GM20000 (cell line): ENCODE measurements around the gene JPT1.

Source experiments
- DNase-seq: peaks from one replicate; pipeline ENCODE4 v3.0.0; 2012; ENCODE audit warnings: low spot score
- TF ChIP-seq, protein P1 (sequence below): IDR thresholded peaks from 2 replicates; pipeline ENCODE4 v1.5.1; 2012; ENCODE audit warnings: mild to moderate bottlenecking, control low read depth; ENCODE audit errors: extremely low read depth, missing control alignments

The JPT1 gene

DNA sequence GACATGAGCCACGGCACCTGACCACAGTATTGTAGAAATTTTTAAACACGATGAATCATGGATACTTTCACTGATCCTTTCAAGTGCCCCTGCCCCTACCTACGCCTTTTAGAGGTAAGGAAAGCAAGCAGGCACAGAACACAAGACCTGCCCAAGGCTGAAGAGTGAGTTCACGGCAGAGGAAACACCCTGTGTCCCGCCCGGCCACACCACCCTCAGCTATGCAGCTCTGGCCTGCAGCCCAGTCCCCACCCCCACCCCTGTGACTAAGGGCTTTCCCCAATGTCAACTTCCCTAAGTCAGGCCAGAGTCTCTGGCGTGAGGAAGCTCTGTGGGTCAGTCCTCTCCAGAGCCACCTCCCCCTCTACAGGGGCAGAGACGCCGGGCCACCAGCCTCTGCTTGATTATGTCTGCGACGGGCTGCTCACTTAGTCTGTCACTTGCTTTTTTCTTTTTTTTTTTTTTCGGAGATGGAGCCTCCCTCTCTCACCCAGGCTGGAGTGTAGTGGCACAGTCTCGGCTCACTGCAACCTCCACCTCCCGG, 58.2 kb downstream of the JPT1 start:
- DNase-seq = peak; percentile 31
- TF ChIP-seq, protein P1, sequence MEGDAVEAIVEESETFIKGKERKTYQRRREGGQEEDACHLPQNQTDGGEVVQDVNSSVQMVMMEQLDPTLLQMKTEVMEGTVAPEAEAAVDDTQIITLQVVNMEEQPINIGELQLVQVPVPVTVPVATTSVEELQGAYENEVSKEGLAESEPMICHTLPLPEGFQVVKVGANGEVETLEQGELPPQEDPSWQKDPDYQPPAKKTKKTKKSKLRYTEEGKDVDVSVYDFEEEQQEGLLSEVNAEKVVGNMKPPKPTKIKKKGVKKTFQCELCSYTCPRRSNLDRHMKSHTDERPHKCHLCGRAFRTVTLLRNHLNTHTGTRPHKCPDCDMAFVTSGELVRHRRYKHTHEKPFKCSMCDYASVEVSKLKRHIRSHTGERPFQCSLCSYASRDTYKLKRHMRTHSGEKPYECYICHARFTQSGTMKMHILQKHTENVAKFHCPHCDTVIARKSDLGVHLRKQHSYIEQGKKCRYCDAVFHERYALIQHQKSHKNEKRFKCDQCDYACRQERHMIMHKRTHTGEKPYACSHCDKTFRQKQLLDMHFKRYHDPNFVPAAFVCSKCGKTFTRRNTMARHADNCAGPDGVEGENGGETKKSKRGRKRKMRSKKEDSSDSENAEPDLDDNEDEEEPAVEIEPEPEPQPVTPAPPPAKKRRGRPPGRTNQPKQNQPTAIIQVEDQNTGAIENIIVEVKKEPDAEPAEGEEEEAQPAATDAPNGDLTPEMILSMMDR = no peak

DNA sequence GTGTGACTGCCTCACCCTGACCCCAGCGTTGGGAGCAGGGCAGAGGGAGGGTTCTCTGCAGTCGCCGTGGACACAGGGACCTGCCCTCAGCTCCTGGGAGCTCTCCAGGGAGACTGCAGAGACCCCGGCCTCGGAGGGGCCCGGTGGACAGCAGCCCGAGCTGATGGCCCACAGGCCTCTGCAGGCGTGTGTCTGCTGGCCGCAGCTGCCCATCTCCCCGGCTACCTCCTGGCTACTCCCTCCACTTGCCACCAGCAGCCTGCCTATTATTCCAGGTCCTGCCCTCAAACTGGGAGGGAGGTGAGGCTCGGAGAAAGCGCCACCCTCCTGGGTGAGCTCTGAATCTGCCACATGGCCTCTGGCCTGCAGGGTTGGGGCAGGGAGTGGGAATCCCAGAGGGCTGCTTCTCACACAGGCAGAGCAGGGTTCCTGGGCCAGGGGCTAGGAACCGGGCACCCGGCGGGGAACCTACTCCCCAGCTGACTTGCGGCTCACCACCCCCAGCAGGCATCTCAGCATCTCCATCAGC, 59.4 kb downstream of the JPT1 start:
- TF ChIP-seq, protein P1 = no peak

DNA sequence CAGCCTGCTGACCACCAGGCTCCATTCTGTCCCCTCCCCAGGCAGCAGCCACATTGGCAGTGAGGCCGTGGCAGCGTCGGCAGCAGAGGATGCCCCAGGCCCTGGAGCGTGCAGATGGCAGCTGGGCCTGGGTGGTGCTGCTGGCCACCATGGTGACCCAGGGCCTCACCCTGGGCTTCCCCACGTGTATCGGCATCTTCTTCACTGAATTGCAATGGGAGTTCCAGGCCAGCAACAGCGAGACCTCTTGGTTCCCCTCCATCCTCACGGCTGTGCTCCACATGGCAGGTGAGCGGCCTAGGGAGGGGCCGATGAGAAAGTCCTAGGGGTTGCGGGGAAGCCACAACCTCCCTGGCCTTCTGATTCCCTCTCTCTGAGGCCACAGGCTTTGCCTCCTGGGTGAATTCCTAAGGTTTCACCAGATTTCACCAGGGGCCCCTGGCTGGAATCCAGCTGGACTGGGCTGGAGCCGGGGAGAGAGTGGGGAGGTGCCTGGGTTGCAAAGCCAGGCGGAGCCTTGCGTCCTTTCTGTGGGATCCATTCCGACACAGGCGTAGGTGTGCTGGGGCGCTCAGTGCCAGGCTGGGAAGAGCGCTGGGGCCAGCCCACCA, 60.7 kb downstream of the JPT1 start:
- TF ChIP-seq, protein P1 = no peak
- no peak for DNase-seq

More for the DNA sequence above, 59.4 kb downstream of the JPT1 start:
- no peak for DNase-seq

DNA sequence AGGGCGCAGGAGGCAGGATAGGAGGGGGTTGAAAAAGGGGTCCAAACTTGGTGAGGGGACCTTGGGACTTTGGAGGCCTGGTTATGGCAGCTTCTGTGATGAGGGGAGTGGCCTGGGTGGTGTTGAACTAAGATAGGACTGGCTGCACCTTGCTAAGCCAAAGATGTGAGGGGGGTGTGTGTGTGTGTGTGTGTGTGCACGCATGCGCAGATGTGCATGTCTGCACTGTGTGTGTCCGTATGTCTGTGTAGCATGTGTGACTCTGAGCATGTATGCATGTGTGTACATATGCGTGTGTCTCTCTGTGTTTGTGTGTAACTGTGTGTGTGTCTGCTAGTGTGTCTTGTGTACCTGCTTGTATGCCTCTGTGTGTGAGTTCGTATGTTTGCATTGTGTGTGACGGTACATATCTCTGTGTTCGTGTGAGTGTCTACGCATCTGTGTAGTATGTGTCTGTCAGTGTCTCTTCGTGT, 62.4 kb downstream of the JPT1 start:
- DNase-seq = no peak

DNA sequence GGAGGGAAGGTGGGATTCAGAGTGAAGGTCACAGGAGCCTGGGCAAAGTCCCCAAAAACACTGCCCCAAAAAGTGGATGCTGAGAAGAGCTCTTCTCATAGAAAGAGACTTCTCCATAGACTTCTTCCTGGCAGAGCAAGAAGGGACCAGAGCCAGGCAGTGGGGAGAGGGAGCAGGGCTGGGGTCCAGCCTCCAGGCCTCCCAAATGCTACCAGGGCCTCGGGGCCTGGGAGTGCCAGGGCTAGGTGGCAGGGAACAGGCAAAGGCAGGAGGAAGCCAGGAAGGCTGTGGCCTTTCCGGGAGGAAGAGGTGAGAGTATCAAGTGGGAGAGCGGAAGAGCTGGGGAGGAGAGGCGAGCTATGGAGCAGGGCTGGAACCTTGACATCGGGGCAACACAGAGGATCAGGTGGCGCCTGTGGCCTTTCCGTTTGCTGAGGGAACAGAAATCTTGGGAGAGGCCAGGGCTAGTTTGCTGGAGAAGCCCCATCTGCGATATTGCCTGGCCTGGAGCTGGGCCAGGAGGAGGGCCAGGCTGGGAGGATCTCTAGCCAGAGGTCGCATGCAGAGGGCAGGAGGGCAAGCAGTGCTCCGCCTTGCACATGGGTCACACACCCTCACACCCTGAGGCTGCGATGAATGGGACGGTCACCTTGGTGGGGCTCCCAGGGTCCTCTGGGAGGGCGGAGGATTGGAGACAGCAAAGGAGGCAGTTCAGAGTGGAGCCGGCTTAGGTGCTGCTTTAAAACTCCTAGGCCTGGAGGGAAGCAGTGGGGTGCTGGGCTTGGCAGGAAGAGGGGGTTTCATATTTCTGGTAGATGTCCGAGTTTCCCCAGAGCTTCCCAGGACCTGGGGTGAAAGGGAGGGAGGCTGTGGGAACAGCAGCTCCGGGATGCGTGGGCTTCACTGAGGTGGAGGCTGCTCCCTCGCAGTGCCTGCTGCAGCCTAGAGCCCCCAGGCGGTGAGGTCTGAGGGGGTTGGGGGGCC, 63.1 kb downstream of the JPT1 start:
- DNase-seq = no peak
- TF ChIP-seq, protein P1 = no peak

More for the DNA sequence above, 62.4 kb downstream of the JPT1 start:
- TF ChIP-seq, protein P1 = no peak

DNA sequence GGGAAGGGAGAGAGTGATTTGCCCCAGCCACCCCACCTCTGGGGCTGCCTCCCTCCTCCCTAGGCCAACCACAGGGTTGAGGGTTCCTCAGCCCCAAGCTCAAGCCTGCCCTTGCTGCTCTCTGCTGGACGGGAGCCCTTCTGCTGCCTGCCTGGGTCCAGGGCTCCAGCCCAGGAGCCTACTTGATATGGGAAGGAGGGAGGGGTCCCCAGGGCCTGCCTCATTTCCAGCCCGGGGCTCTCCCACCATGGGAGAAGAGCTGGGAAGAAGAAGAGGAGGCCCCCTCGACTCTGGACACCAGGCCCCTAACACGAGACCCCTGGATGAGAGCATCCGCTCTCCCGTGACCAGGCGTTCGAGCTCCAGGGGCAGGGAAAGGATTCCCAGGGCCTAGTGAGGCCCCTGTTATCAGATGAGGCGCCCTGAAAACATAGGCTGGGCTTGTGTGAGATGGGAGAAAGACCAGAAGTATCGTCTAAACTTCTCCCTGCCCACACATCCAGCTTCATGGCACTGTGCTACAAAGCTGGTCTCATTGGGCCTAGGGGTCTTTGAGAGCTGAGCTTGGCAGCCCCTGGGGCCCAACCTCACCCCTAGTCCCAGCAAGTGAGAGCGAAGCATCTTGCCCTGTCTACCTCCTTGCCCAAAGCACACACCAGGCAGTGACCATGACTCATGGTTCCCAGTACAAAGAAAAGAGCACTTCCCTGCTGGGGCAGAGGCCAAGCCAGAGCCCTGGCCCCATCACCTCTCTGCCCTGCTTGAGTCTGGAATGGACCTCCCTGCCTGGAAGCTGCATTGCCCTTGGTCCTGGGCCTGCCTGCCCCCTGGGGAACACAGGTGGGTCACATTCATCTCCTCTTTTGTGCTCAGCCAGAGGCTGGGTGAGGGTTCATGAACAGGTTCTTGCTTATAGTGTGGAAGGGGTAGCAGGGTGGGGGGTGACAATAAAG, 65.6 kb downstream of the JPT1 start:
- no peak for DNase-seq
- TF ChIP-seq, protein P1 = no peak
